Smooth muscle cell (in vitro differentiated cells): ENCODE results near the gene FABP1. TPM values are rescaled to one million over a fixed set of nuclear protein-coding genes. Genes with fewer than 3 reads are reported as not detected.

Source experiments
- DNase-seq: peaks from one replicate; lab custom pipeline; 2025; ENCODE audit not compliant: unreplicated experiment; lab: John Stamatoyannopoulos, UW
- H2AFZ ChIP-seq: fragments of 200-600 bp; sonication (generic); 2 replicates; pipeline ENCODE4 v1.6.0; 2016; ENCODE audit warnings: antibody characterized with exemption, low read depth, mild to moderate bottlenecking
- H3F3A ChIP-seq: fragments of 200-600 bp; sonication (generic); 2 replicates; pipeline ENCODE4 v1.6.0; 2017; ENCODE audit warnings: antibody characterized with exemption, low read depth
- H3K27ac ChIP-seq: fragments of 200-600 bp; sonication (generic); 2 replicates; pipeline ENCODE4 v1.5.1; 2016; ENCODE audit warnings: low read depth, mild to moderate bottlenecking
- H3K27me3 ChIP-seq: fragments of 200-600 bp; sonication (generic); 2 replicates; pipeline ENCODE4 v1.6.1; 2016; ENCODE audit warnings: low read depth, mild to moderate bottlenecking
- H3K36me3 ChIP-seq: fragments of 200-600 bp; sonication (generic); 2 replicates; pipeline ENCODE4 v1.5.1; 2016; ENCODE audit warnings: low read depth
- H3K4me1 ChIP-seq: fragments of 200-600 bp; sonication (generic); 2 replicates; pipeline ENCODE4 v1.5.1; 2016; ENCODE audit warnings: low read depth
- H3K4me2 ChIP-seq: fragments of 200-600 bp; sonication (generic); 2 replicates; pipeline ENCODE4 v1.6.0; 2016; ENCODE audit warnings: mild to moderate bottlenecking
- H3K4me3 ChIP-seq: fragments of 200-600 bp; sonication (generic); 2 replicates; pipeline ENCODE4 v1.5.1; 2016; ENCODE audit warnings: mild to moderate bottlenecking
- H3K79me2 ChIP-seq: fragments of 200-600 bp; sonication (generic); 2 replicates; pipeline ENCODE4 v1.6.0; 2016; ENCODE audit warnings: low read depth, mild to moderate bottlenecking
- H3K9ac ChIP-seq: fragments of 200-600 bp; sonication (generic); 2 replicates; pipeline ENCODE4 v1.6.0; 2016; ENCODE audit warnings: low read depth
- H3K9me3 ChIP-seq: fragments of 200-600 bp; sonication (generic); replicated peaks from 2 replicates; pipeline ENCODE4 v1.5.1; 2016; ENCODE audit warnings: low read depth
- H4K20me1 ChIP-seq: fragments of 200-600 bp; sonication (generic); 2 replicates; pipeline ENCODE4 v1.6.0; 2016; ENCODE audit warnings: low read depth
- CTCF ChIP-seq: fragments of 200-600 bp; sonication (generic); IDR thresholded peaks from 2 replicates; pipeline ENCODE4 v1.5.1; 2017; ENCODE audit warnings: borderline replicate concordance, mild to moderate bottlenecking, antibody characterized with exemption; ENCODE audit not compliant: insufficient read depth, poor library complexity, severe bottlenecking
- WGBS: methylation state at CpG from one replicate; pipeline ENCODE4 v1.1.7; 2016; ENCODE audit warnings: low lambda C conversion rate; 5-methylcytosine and 5-hydroxymethylcytosine counted together
- polyA plus RNA-seq: library from polyadenylated mRNA; unstranded; fragments of >200 nt; fragmentation: Nextera tagmentation; extraction: Ambion mirVana; gene quantifications from 2 replicates; pipeline ENCODE4 v1.2.1, GENCODE V29; 2016
- total RNA-seq: library from RNA; depleted of rRNA; stranded (reverse); fragments of >200 nt; gene quantifications from 2 replicates; pipeline ENCODE4 v1.2.3, GENCODE V29; 2014

FABP1 gene
- total and polyA plus RNA-seq, 2 experiments from 2014 or later, result 0.42 TPM; not detected in 1

GRCh38 chr2:88097891-88098557 lies 29.8 kb downstream of the FABP1 start:
- TF ChIP-seq CTCF, result no peak
- Histone ChIP-seq H3F3A (no peaks in the 10 kb centered on the region), H3K9me3 (no peaks in the 10 kb centered on the region), H3K79me2 (no peaks in the 10 kb centered on the region), H2AFZ (no peak overlapping the region), H3K36me3 (no peaks in the 10 kb centered on the region), H4K20me1 (no peaks in the 10 kb centered on the region), H3K27ac (no peak overlapping the region), H3K27me3 (peaks cover 2% of the 10 kb centered on the region), H3K4me1 (peaks cover 9% of the 10 kb centered on the region), H3K9ac (no peak overlapping the region), H3K4me2 (no peak overlapping the region), H3K4me3 (no peak overlapping the region)
- WGBS, result 89% methylated on average over 4 of the region's 4 CpGs
- no peak for DNase-seq

- H3K9ac ChIP-seq, result no peak overlapping the region
- no peaks in the 10 kb centered on the region for H3K36me3 ChIP-seq
- H3K79me2 ChIP-seq, result no peaks in the 10 kb centered on the region
- no peak overlapping the region for H3K4me2 ChIP-seq
- no peak overlapping the region for H3K4me3 ChIP-seq
- no peak overlapping the region for H3K27ac ChIP-seq
- peaks cover 2% of the 10 kb centered on the region for H3K27me3 ChIP-seq
- H3F3A ChIP-seq, result no peaks in the 10 kb centered on the region
- DNase-seq, result no peak
- H4K20me1 ChIP-seq, result no peaks in the 10 kb centered on the region
- H3K9me3 ChIP-seq, result no peaks in the 10 kb centered on the region
- TF ChIP-seq CTCF, result no peak
- H3K4me1 ChIP-seq, result peaks cover 9% of the 10 kb centered on the region
- WGBS, result 75% methylated on average over 3 of the region's 3 CpGs
- H2AFZ ChIP-seq, result no peak overlapping the region
Measured at GRCh38 chr2:88097192-88097591, 30.7 kb downstream of the FABP1 start.

- DNase-seq, result no peak
- no peak for TF ChIP-seq CTCF
- H2AFZ ChIP-seq, result no peak overlapping the region
- H3K9me3 ChIP-seq, result no peaks in the 10 kb centered on the region
- no peaks in the 10 kb centered on the region for H3F3A ChIP-seq
- 81% methylated on average over 5 of the region's 5 CpGs for WGBS
- no peak overlapping the region for H3K4me3 ChIP-seq
- H3K79me2 ChIP-seq, result no peaks in the 10 kb centered on the region
- H3K4me1 ChIP-seq, result peaks cover 9% of the 10 kb centered on the region
- peaks cover 2% of the 10 kb centered on the region for H3K27me3 ChIP-seq
- H3K4me2 ChIP-seq, result no peak overlapping the region
- no peaks in the 10 kb centered on the region for H4K20me1 ChIP-seq
- H3K36me3 ChIP-seq, result no peaks in the 10 kb centered on the region
- no peak overlapping the region for H3K9ac ChIP-seq
- H3K27ac ChIP-seq, result no peak overlapping the region
Measured at GRCh38 chr2:88096708-88097107, 31.2 kb downstream of the FABP1 start.

GRCh38 chr2:88095022-88095421 lies 32.8 kb downstream of the FABP1 start:
- WGBS, result 99% methylated on average over 3 of the region's 3 CpGs
- Histone ChIP-seq H3K4me2 (no peak overlapping the region), H3K9me3 (no peaks in the 10 kb centered on the region), H3K4me1 (peaks cover under 1% of the 10 kb centered on the region), H3K79me2 (no peaks in the 10 kb centered on the region), H3K4me3 (no peak overlapping the region), H3K27me3 (peaks cover 2% of the 10 kb centered on the region), H3K9ac (no peak overlapping the region), H4K20me1 (no peaks in the 10 kb centered on the region), H2AFZ (no peak overlapping the region), H3F3A (no peaks in the 10 kb centered on the region), H3K27ac (no peak overlapping the region), H3K36me3 (no peaks in the 10 kb centered on the region)
- no peak for TF ChIP-seq CTCF
- DNase-seq, result no peak
